Endothelial cell of umbilical vein (primary cell): Measurements from ENCODE around the gene CCR1. TPM values are rescaled to one million over a fixed set of nuclear protein-coding genes. Genes with fewer than 3 reads are reported as not detected.

Experiments
- BruUV-seq: library from RNA; stranded (reverse); fragments of 400-500 nt; replicated peaks from 2 replicates; lab custom pipeline; 2021; lab: Mats Ljungman, UMichigan
- CTCF ChIA-PET: fragments of 300-600, 350-600 bp; sonication (Branson Sonifier 250); formaldehyde crosslinking; loops from one replicate; lab custom pipeline; 2021; ENCODE audit warnings: antibody characterized with exemption, inconsistent platforms; lab: Charles Lee
- POLR2A ChIA-PET: fragments of 300-600, 350-600 bp; sonication (Branson Sonifier 250); formaldehyde crosslinking; loops from one replicate; lab custom pipeline; 2021; ENCODE audit warnings: antibody characterized with exemption, inconsistent platforms; lab: Charles Lee
- DNase-seq: peaks from one replicate; pipeline ENCODE4 v3.0.0-alpha.2; 2011; ENCODE audit warnings: low read depth, low spot score
- FAIRE-seq: peaks from 2 replicates; lab custom pipeline; 2011; peaks lifted over from hg19 to GRCh38; lab: Jason Lieb, UNC
- H2AFZ ChIP-seq: 2 replicates; pipeline ENCODE4 v1.6.0; 2012; ENCODE audit warnings: low read depth, low read length, control low read depth, inconsistent platforms
- H3K27ac ChIP-seq: 2 replicates; pipeline ENCODE4 v1.5.1; 2011; ENCODE audit warnings: low read depth, mild to moderate bottlenecking, control low read depth, low read length, moderate library complexity; ENCODE audit not compliant: insufficient read depth
- H3K27me3 ChIP-seq, 2 experiments: 2 replicates each; pipeline versions ENCODE4 v1.6.0 to v1.6.1; 2011; ENCODE audit warnings: low read length in 2 of 2, mixed read lengths in 1 of 2; ENCODE audit not compliant: control insufficient read depth in 2 of 2, insufficient read depth in 2 of 2
- H3K36me3 ChIP-seq, 2 experiments: 2 replicates in 1 of 2; 3 replicates in 1 of 2; pipeline ENCODE4 v1.5.1; 2011; ENCODE audit warnings: low read length in 2 of 2, mild to moderate bottlenecking in 1 of 2, moderate library complexity in 1 of 2; ENCODE audit not compliant: control insufficient read depth in 2 of 2, insufficient read depth in 2 of 2; ENCODE audit errors: extremely low read depth in 1 of 2
- H3K4me1 ChIP-seq: 3 replicates; pipeline ENCODE4 v1.5.1; 2011; ENCODE audit warnings: mild to moderate bottlenecking, low read length; ENCODE audit not compliant: control insufficient read depth, insufficient read depth; ENCODE audit errors: extremely low read depth
- H3K4me2 ChIP-seq: 2 replicates; pipeline ENCODE4 v1.6.1; 2011; ENCODE audit warnings: low read length, control low read depth, mixed read lengths; ENCODE audit not compliant: insufficient read depth
- H3K4me3 ChIP-seq, 3 experiments: fragments of 200-600 bp in 1 of 3; sonication (generic), shearing (Covaris generic) in 1 of 3; replicated peaks in 1 of 3; 2 replicates each; pipeline ENCODE4 v1.5.1; 2011 to 2016; ENCODE audit warnings: control low read depth in 3 of 3, low read length in 3 of 3, mild to moderate bottlenecking in 2 of 3, inconsistent platforms in 1 of 3, low read depth in 1 of 3, moderate library complexity in 1 of 3; ENCODE audit not compliant: insufficient read depth in 1 of 3
- H3K79me2 ChIP-seq: 2 replicates; pipeline ENCODE4 v1.6.0; 2012; ENCODE audit warnings: low read length, inconsistent platforms; ENCODE audit not compliant: control insufficient read depth, insufficient read depth
- H3K9ac ChIP-seq: replicated peaks from 2 replicates; pipeline ENCODE3; 2011; ENCODE audit warnings: low read length, control low read depth; ENCODE audit not compliant: insufficient read depth; ENCODE audit errors: extremely low read depth
- H3K9me1 ChIP-seq: replicated peaks from 3 replicates; pipeline ENCODE4 v1.6.0; 2011; ENCODE audit warnings: mild to moderate bottlenecking, low read length; ENCODE audit not compliant: control insufficient read depth, insufficient read depth; ENCODE audit errors: extremely low read depth
- H3K9me3 ChIP-seq: replicated peaks from 2 replicates; pipeline ENCODE4 v1.5.1; 2012; ENCODE audit warnings: low read length, inconsistent platforms; ENCODE audit not compliant: control insufficient read depth, insufficient read depth
- H4K20me1 ChIP-seq: replicated peaks from 2 replicates; pipeline ENCODE3; 2011; ENCODE audit warnings: mild to moderate bottlenecking, low read length; ENCODE audit not compliant: control insufficient read depth, insufficient read depth; ENCODE audit errors: extremely low read depth
- EZH2 ChIP-seq: IDR thresholded peaks from 2 replicates; pipeline ENCODE4 v1.6.1; 2012; ENCODE audit warnings: borderline replicate concordance, low read depth, mild to moderate bottlenecking, moderate library complexity, low read length, inconsistent platforms; ENCODE audit not compliant: severe bottlenecking
- FOS ChIP-seq: IDR thresholded peaks from 2 replicates; pipeline ENCODE4 v1.6.1; 2011; ENCODE audit warnings: mild to moderate bottlenecking, low read length, moderate library complexity, borderline replicate concordance; ENCODE audit not compliant: insufficient read depth
- GATA2 ChIP-seq: IDR thresholded peaks from 2 replicates; pipeline ENCODE4 v1.7.0; 2011; ENCODE audit warnings: low read depth, mild to moderate bottlenecking, moderate library complexity, mixed read lengths, low read length; ENCODE audit not compliant: insufficient read length, insufficient read depth
- JUN ChIP-seq: IDR thresholded peaks from 2 replicates; pipeline ENCODE4 v1.6.1; 2011; ENCODE audit warnings: borderline replicate concordance, low read depth; ENCODE audit not compliant: insufficient read length, insufficient read depth
- MYC ChIP-seq: IDR thresholded peaks from one replicate; pipeline ENCODE4 v1.6.1; 2011; ENCODE audit warnings: mild to moderate bottlenecking, low read depth, low read length
- POLR2A ChIP-seq: IDR thresholded peaks from 2 replicates; pipeline ENCODE4 v1.6.1; 2012; ENCODE audit warnings: low read depth, mild to moderate bottlenecking, control low read depth, low read length
- POLR2AphosphoS5 ChIP-seq: IDR thresholded peaks from 2 replicates; pipeline ENCODE4 v1.6.1; 2012; ENCODE audit warnings: low read depth, mild to moderate bottlenecking, control low read depth, low read length, moderate library complexity; ENCODE audit not compliant: insufficient read depth
- dilution Hi-C: fragments of 300-500 bp; cut with MboI; formaldehyde crosslinking; loops from one replicate; pipeline ENCODE4 v1.15.0; 2019; ENCODE audit warnings: low sequenced_read_pairs; ENCODE audit not compliant: extremely low pct_ligation_motif_present
- intact Hi-C: fragments of 100-400 bp; cut with micrococcal nuclease; formaldehyde crosslinking; loops from one replicate; pipeline ENCODE4 v1.10.0; 2022
- polyA plus RNA-seq, 4 experiments: library from polyadenylated mRNA; depleted of rRNA in 3 of 4; stranded (reverse) in 3 of 4; unstranded in 1 of 4; fragments of >200 nt; gene quantifications; 2 replicates each; pipeline versions ENCODE4 v1.2.1 to v1.2.3, GENCODE V29; 2011 to 2012; ENCODE audit warnings: missing spikeins in 1 of 4
- total RNA-seq: library from RNA; stranded (reverse); gene quantifications from 2 replicates; pipeline ENCODE4 v1.2.3, GENCODE V29; 2021
- TF ChIP-seq, protein P1 (sequence below): IDR thresholded peaks from 2 replicates; pipeline ENCODE4 v1.6.1; 2011; ENCODE audit not compliant: insufficient read depth, insufficient read length
- TF ChIP-seq, protein P2 (sequence below), 2 donors: IDR thresholded peaks; 1 replicate in 1 of 2; 2 replicates in 1 of 2; pipeline ENCODE4 v1.5.1; 2011; ENCODE audit warnings: low read length in 2 of 2, mild to moderate bottlenecking in 2 of 2, moderate library complexity in 2 of 2, control low read depth in 1 of 2, inconsistent platforms in 1 of 2, low read depth in 1 of 2; ENCODE audit not compliant: insufficient read depth in 1 of 2; ENCODE audit errors: extremely low read depth in 1 of 2

The CCR1 gene
- total and polyA plus RNA-seq, 2 donors (not counting 3 experiments of a cell fraction or from before 2014, with no cell fraction given) = not detected

DNA sequence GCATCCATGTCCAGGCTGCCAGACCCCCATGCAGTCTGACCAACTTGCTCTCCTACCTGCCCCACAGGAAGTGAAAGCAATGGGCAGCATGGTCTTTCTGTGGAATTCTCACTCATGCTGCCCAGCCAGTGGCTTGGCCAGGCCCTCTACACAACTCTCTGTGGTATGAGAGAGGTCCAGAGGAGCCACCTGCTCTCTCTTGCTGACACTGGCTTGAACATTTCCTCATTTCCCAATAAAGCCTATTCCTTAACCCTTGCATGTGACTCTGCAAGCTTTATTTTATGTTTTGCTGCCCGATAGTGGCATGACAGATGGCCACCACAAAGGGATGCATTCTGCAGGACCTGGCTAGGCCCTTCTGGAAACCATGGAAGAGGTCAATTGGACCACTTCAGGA, 53.8 kb downstream of the CCR1 start:
- H3K36me3 ChIP-seq = no peaks in the 10 kb centered on the region
- H3K4me2 ChIP-seq = no peak overlapping the region
- dilution Hi-C loops (no loop called here), intact Hi-C loops (no loop called here)
- FAIRE-seq (no peak), DNase-seq (no peak)
- H3K27ac ChIP-seq = no peak overlapping the region
- H3K27me3 ChIP-seq = no peaks in the 10 kb centered on the region
- no peaks in the 10 kb centered on the region for H3K9me1 ChIP-seq
- no peaks in the 10 kb centered on the region for H3K79me2 ChIP-seq
- H3K4me3 ChIP-seq = no peak overlapping the region
- no peak overlapping the region for H2AFZ ChIP-seq
- BruUV-seq = no TSS peak
- ChIA-PET CTCF (no interaction called here), POLR2A (no interaction called here)
- no peaks in the 10 kb centered on the region for H4K20me1 ChIP-seq
- H3K9ac ChIP-seq = no peak overlapping the region
- no peaks in the 10 kb centered on the region for H3K4me1 ChIP-seq
- H3K9me3 ChIP-seq = no peaks in the 10 kb centered on the region
- TF ChIP-seq MYC (no peak), POLR2A (no peak), POLR2AphosphoS5 (no peak), JUN (no peak), EZH2 (no peak), GATA2 (no peak), FOS (no peak)
- TF ChIP-seq, protein P1, sequence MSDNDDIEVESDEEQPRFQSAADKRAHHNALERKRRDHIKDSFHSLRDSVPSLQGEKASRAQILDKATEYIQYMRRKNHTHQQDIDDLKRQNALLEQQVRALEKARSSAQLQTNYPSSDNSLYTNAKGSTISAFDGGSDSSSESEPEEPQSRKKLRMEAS = no peak
- TF ChIP-seq, protein P2, sequence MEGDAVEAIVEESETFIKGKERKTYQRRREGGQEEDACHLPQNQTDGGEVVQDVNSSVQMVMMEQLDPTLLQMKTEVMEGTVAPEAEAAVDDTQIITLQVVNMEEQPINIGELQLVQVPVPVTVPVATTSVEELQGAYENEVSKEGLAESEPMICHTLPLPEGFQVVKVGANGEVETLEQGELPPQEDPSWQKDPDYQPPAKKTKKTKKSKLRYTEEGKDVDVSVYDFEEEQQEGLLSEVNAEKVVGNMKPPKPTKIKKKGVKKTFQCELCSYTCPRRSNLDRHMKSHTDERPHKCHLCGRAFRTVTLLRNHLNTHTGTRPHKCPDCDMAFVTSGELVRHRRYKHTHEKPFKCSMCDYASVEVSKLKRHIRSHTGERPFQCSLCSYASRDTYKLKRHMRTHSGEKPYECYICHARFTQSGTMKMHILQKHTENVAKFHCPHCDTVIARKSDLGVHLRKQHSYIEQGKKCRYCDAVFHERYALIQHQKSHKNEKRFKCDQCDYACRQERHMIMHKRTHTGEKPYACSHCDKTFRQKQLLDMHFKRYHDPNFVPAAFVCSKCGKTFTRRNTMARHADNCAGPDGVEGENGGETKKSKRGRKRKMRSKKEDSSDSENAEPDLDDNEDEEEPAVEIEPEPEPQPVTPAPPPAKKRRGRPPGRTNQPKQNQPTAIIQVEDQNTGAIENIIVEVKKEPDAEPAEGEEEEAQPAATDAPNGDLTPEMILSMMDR (IDR thresholded peaks at IDR 0.05; ENCODE audit: extremely low read depth in 1 of 2, insufficient read depth in 1 of 2, low read depth in 1 of 2, low read length in 2 of 2) = no peak

Other genes starting within 250 kb of the CCR1 start
- gene FYCO1, start 212.5 kb downstream of the CCR1 start, total RNA-seq = 20.2 and 20.8 TPM in 2 replicates
- 11.1 and 13.9 TPM in 2 replicates for gene FYCO1, start 212.5 kb downstream of the CCR1 start, polyA plus RNA-seq
- gene XCR1, start 180.8 kb downstream of the CCR1 start, total RNA-seq = not detected in 2 replicates
- not detected in 2 replicates for gene XCR1, start 180.8 kb downstream of the CCR1 start, polyA plus RNA-seq
- gene CCR3, start 34.1 kb upstream of the CCR1 start, total RNA-seq = not detected in 2 replicates
- gene CCR3, start 34.1 kb upstream of the CCR1 start, polyA plus RNA-seq = not detected in 2 replicates
- gene CCR2, start 145.8 kb upstream of the CCR1 start, total RNA-seq = not detected in 2 replicates
- not detected in 2 replicates for gene CCR2, start 145.8 kb upstream of the CCR1 start, polyA plus RNA-seq
- gene CCR5, start 162.6 kb upstream of the CCR1 start, total RNA-seq = not detected in 2 replicates
- gene CCR5, start 162.6 kb upstream of the CCR1 start, polyA plus RNA-seq = not detected in 2 replicates
- 3.9 and 6.4 TPM in 2 replicates for gene CCRL2, start 198.9 kb upstream of the CCR1 start, total RNA-seq
- gene CCRL2, start 198.9 kb upstream of the CCR1 start, polyA plus RNA-seq = 6.6 and 7.4 TPM in 2 replicates